AG09309 (cell line): ENCODE results near the gene INMT.

ENCODE experiments used
- DNase-seq: peaks from one replicate; pipeline ENCODE4 v3.0.0-alpha.2; 2010; ENCODE audit warnings: low read depth
- H3K4me3 ChIP-seq: 2 replicates; pipeline ENCODE4 v1.5.1; 2011; ENCODE audit warnings: mild to moderate bottlenecking, low read depth, low read length, moderate library complexity; ENCODE audit not compliant: control insufficient read depth
- CTCF ChIP-seq: IDR thresholded peaks from 2 replicates; pipeline ENCODE4 v1.5.1; 2011; ENCODE audit warnings: mild to moderate bottlenecking, low read depth, low read length, inconsistent platforms; ENCODE audit not compliant: insufficient read depth, control insufficient read depth; ENCODE audit errors: missing control alignments

Gene INMT

GRCh38 chr7:30745261-30745941, 6.5 kb upstream of the INMT start:
- no peak for DNase-seq
- H3K4me3 ChIP-seq = no peak overlapping the region
- no peak for TF ChIP-seq CTCF

- TF ChIP-seq CTCF = no peak
- no peak for DNase-seq
Observed at GRCh38 chr7:30750010-30750409, 1.9 kb upstream of the INMT start.

GRCh38 chr7:30750683-30751650, 968 bp upstream of the INMT start:
- H3K4me3 ChIP-seq = no peak overlapping the region
- peak; percentile 84 for DNase-seq

More at GRCh38 chr7:30750010-30750409, 1.9 kb upstream of the INMT start:
- no peak overlapping the region for H3K4me3 ChIP-seq

GRCh38 chr7:30752484-30752883, 549 bp downstream of the INMT start:
- H3K4me3 ChIP-seq = no peak overlapping the region
- no peak for DNase-seq
- no peak for TF ChIP-seq CTCF

More at GRCh38 chr7:30750683-30751650, 968 bp upstream of the INMT start:
- no peak for TF ChIP-seq CTCF

- H3K4me3 ChIP-seq = no peak overlapping the region
- no peak for TF ChIP-seq CTCF
- no peak for DNase-seq
Observed at GRCh38 chr7:30752979-30753378, 1.0 kb downstream of the INMT start.

DNA sequence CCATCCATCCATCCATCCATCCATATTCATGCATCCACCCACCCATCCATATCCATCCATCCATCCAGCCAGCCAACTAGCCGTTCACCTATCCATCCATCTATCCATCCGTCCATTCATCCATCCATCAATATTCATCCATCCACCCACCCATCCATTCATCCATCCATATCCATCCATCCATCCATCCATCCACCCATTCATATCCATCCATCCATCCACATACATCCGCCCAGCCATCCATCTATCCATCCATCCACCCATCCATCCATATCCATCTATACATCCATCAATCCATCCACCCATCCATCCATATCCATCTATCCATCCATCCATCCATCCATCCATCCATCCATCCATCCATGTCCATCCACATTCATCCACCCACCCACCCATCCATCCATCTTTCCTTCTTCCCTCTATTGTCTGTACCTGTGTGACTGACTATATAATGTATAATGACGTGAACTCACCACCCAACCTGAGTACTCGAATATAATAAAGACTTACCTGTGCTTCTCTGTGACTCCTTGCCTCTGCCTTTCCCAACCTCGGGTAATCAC, 2.5 kb downstream of the INMT start:
- H3K4me3 ChIP-seq = no peak overlapping the region
- no peak for TF ChIP-seq CTCF
- DNase-seq = no peak
